H1 (cell line): ENCODE results near the gene OR5M3. TPM values are rescaled to one million over a fixed set of nuclear protein-coding genes. Genes with fewer than 3 reads are reported as not detected.

Experiments
- CTCF ChIA-PET: fragments of 300-600 bp; sonication (Branson Sonifier 250); formaldehyde crosslinking; loops from one replicate; lab custom pipeline; 2021; ENCODE audit not compliant: partially characterized antibody; lab: Charles Lee
- POLR2A ChIA-PET: fragments of 300-600 bp; sonication (Branson Sonifier 250); formaldehyde crosslinking; loops from one replicate; lab custom pipeline; 2021; ENCODE audit warnings: inconsistent platforms; ENCODE audit not compliant: partially characterized antibody; lab: Charles Lee
- DNase-seq, 2 experiments: peaks; one replicate each; pipeline versions ENCODE4 v3.0.0 to v3.0.0-alpha.2; 2010 to 2022; ENCODE audit warnings: low spot score in 2 of 2, low read depth in 1 of 2, mixed read lengths in 1 of 2
- FAIRE-seq: peaks from 2 replicates; lab custom pipeline; 2011; peaks lifted over from hg19 to GRCh38; lab: Jason Lieb, UNC
- H2AFZ ChIP-seq: 2 replicates; pipeline ENCODE4 v1.8.1; 2012; ENCODE audit warnings: low read length, inconsistent platforms
- H2AK5ac ChIP-seq: 2 replicates; pipeline ENCODE4 v1.6.1; 2013; ENCODE audit warnings: low read depth, low read length
- H2BK120ac ChIP-seq: replicated peaks from 2 replicates; pipeline ENCODE3; 2013; ENCODE audit warnings: low read depth, low read length, inconsistent platforms
- H2BK12ac ChIP-seq: 2 replicates; pipeline ENCODE4 v1.6.1; 2013; ENCODE audit warnings: low read depth, low read length
- H2BK15ac ChIP-seq: 2 replicates; pipeline ENCODE4 v1.6.1; 2013; ENCODE audit warnings: low read length
- H2BK20ac ChIP-seq: 2 replicates; pipeline ENCODE4 v1.6.1; 2013; ENCODE audit warnings: low read length
- H2BK5ac ChIP-seq: 2 replicates; pipeline ENCODE4 v1.6.1; 2013; ENCODE audit warnings: low read depth, low read length
- H3K14ac ChIP-seq: 2 replicates; pipeline ENCODE4 v1.6.1; 2013; ENCODE audit warnings: inconsistent platforms; ENCODE audit not compliant: insufficient read length
- H3K18ac ChIP-seq: 2 replicates; pipeline ENCODE4 v1.6.1; 2013; ENCODE audit warnings: low read length; ENCODE audit errors: extremely low read depth
- H3K23ac ChIP-seq: 2 replicates; pipeline ENCODE4 v1.6.1; 2013; ENCODE audit warnings: inconsistent platforms; ENCODE audit not compliant: insufficient read length
- H3K23me2 ChIP-seq: 2 replicates; pipeline ENCODE4 v1.6.1; 2013; ENCODE audit warnings: low read depth, low read length
- H3K27ac ChIP-seq: 2 replicates; pipeline ENCODE4 v1.6.1; 2011; ENCODE audit warnings: low read depth, low read length, inconsistent platforms
- H3K27me3 ChIP-seq, 4 experiments: replicated peaks in 1 of 4; 1 replicate in 1 of 4; 2 replicates in 3 of 4; pipeline versions ENCODE4 v1.6.1 to v1.8.1; 2011 to 2013; ENCODE audit warnings: low read length in 3 of 4, mild to moderate bottlenecking in 3 of 4, inconsistent platforms in 2 of 4, mixed read lengths in 2 of 4, moderate library complexity in 1 of 4; ENCODE audit not compliant: control insufficient read depth in 3 of 4, insufficient read depth in 3 of 4; ENCODE audit errors: extremely low read depth in 1 of 4
- H3K36me3 ChIP-seq, 4 experiments: 2 replicates each; pipeline versions ENCODE4 v1.6.1 to v1.8.1; 2011 to 2013; ENCODE audit warnings: mild to moderate bottlenecking in 4 of 4, low read length in 3 of 4, moderate library complexity in 2 of 4, control low read depth in 1 of 4, inconsistent platforms in 1 of 4; ENCODE audit not compliant: insufficient read depth in 4 of 4, control insufficient read depth in 2 of 4
- H3K4ac ChIP-seq: replicated peaks from 2 replicates; pipeline ENCODE3; 2013; ENCODE audit warnings: low read length, low read depth, mixed read lengths, inconsistent platforms; ENCODE audit not compliant: insufficient read length
- H3K4me1 ChIP-seq, 4 experiments: replicated peaks in 1 of 4; 1 replicate in 1 of 4; 2 replicates in 3 of 4; pipeline versions ENCODE4 v1.6.1 to v1.8.1; 2011 to 2013; ENCODE audit warnings: low read length in 3 of 4, inconsistent platforms in 2 of 4, mixed read lengths in 1 of 4; ENCODE audit not compliant: insufficient read depth in 4 of 4, control insufficient read depth in 3 of 4
- H3K4me2 ChIP-seq, 2 experiments: 2 replicates each; pipeline versions ENCODE4 v1.6.1 to v1.8.1; 2011 to 2013; ENCODE audit warnings: low read depth in 2 of 2, low read length in 2 of 2, control low read depth in 1 of 2, inconsistent platforms in 1 of 2, mild to moderate bottlenecking in 1 of 2; ENCODE audit not compliant: insufficient read depth in 1 of 2
- H3K4me3 ChIP-seq, 4 experiments: fragments of 200-600, 300-600 bp in 1 of 4; sonication (generic), shearing (Covaris generic), sonication (Bioruptor Twin) in 1 of 4; 2 replicates each; pipeline versions ENCODE4 v1.5.1 to v1.8.1; 2011 to 2016; ENCODE audit warnings: low read length in 4 of 4, low read depth in 3 of 4, control low read depth in 2 of 4, inconsistent platforms in 2 of 4, mild to moderate bottlenecking in 2 of 4, mixed read lengths in 1 of 4, moderate library complexity in 1 of 4; ENCODE audit not compliant: insufficient read depth in 2 of 4; ENCODE audit errors: extremely low read depth in 1 of 4
- H3K56ac ChIP-seq: replicated peaks from 2 replicates; pipeline ENCODE3; 2013; ENCODE audit warnings: low read depth, mild to moderate bottlenecking, mixed read lengths, low read length, inconsistent platforms; ENCODE audit not compliant: insufficient read length
- H3K79me1 ChIP-seq: 2 replicates; pipeline ENCODE4 v1.6.1; 2013; ENCODE audit warnings: low read depth, low read length, control low read depth
- H3K79me2 ChIP-seq, 2 experiments: 2 replicates each; pipeline versions ENCODE4 v1.6.1 to v1.8.1; 2012 to 2013; ENCODE audit warnings: low read length in 2 of 2, mild to moderate bottlenecking in 2 of 2, inconsistent platforms in 1 of 2; ENCODE audit not compliant: insufficient read depth in 2 of 2, control insufficient read depth in 1 of 2
- H3K9ac ChIP-seq, 4 experiments: replicated peaks in 1 of 4; 1 replicate in 1 of 4; 2 replicates in 3 of 4; pipeline versions ENCODE4 v1.6.1 to v1.8.1; 2011 to 2013; ENCODE audit warnings: low read depth in 3 of 4, low read length in 3 of 4, control low read depth in 2 of 4, mild to moderate bottlenecking in 2 of 4, moderate library complexity in 2 of 4, inconsistent platforms in 1 of 4; ENCODE audit errors: extremely low read depth in 1 of 4
- H3K9me3 ChIP-seq, 2 experiments: 2 replicates each; pipeline versions ENCODE4 v1.6.1 to v1.8.1; 2012 to 2013; ENCODE audit warnings: mild to moderate bottlenecking in 2 of 2, moderate library complexity in 2 of 2, control low read depth in 1 of 2, inconsistent platforms in 1 of 2, low read depth in 1 of 2, low read length in 1 of 2, mixed read lengths in 1 of 2; ENCODE audit not compliant: insufficient read depth in 2 of 2
- H4K20me1 ChIP-seq, 2 experiments: replicated peaks in 1 of 2; 2 replicates each; pipeline versions ENCODE3 to v1.8.1; 2011 to 2013; ENCODE audit warnings: inconsistent platforms in 2 of 2, low read length in 2 of 2, mild to moderate bottlenecking in 1 of 2; ENCODE audit not compliant: insufficient read depth in 2 of 2, control insufficient read depth in 1 of 2
- H4K5ac ChIP-seq: 2 replicates; pipeline ENCODE4 v1.6.1; 2013; ENCODE audit warnings: low read length, low read depth, mixed read lengths, inconsistent platforms; ENCODE audit not compliant: insufficient read length
- H4K8ac ChIP-seq: 2 replicates; pipeline ENCODE4 v1.8.0; 2013; ENCODE audit warnings: mild to moderate bottlenecking, moderate library complexity, low read length, inconsistent platforms; ENCODE audit not compliant: insufficient read depth; ENCODE audit errors: extremely low read depth
- H4K91ac ChIP-seq: replicated peaks from 2 replicates; pipeline ENCODE3; 2013; ENCODE audit warnings: low read length, mixed read lengths, inconsistent platforms; ENCODE audit not compliant: insufficient read length
- BCL11A ChIP-seq, 2 experiments: IDR thresholded peaks; one replicate each; pipeline ENCODE4 v1.6.1; 2011; ENCODE audit warnings: low read depth in 2 of 2, low read length in 2 of 2, mild to moderate bottlenecking in 2 of 2
- BRCA1 ChIP-seq: IDR thresholded peaks from 2 replicates; pipeline ENCODE4 v1.6.1; 2012; ENCODE audit warnings: low read depth, low read length, improper control_type of control experiment
- CBX5 ChIP-seq: fragments of 300-800, 300-1000 bp; sonication (generic); IDR thresholded peaks from 2 replicates; pipeline ENCODE4 v1.7.1; 2016; ENCODE audit warnings: antibody characterized with exemption, low read length, low read depth
- CHD1 ChIP-seq: IDR thresholded peaks from 2 replicates; pipeline ENCODE4 v1.6.1; 2012; ENCODE audit warnings: low read depth, low read length, improper control_type of control experiment
- CREB1 ChIP-seq: IDR thresholded peaks from 2 replicates; pipeline ENCODE4 v1.6.1; 2012; ENCODE audit warnings: inconsistent platforms
- JUN ChIP-seq: IDR thresholded peaks from 2 replicates; pipeline ENCODE4 v1.6.1; 2011; ENCODE audit warnings: low read depth, mild to moderate bottlenecking, improper control_type of control experiment, low read length
- JUND ChIP-seq: IDR thresholded peaks from 2 replicates; pipeline ENCODE4 v1.6.1; 2011; ENCODE audit warnings: mild to moderate bottlenecking, improper control_type of control experiment, low read length
- POLR2AphosphoS5 ChIP-seq: IDR thresholded peaks from 2 replicates; pipeline ENCODE4 v1.6.1; 2011; ENCODE audit warnings: low read depth, low read length
- RNF2 ChIP-seq: fragments of 200-900, 300-1000 bp; sonication (generic); IDR thresholded peaks from 2 replicates; pipeline ENCODE4 v1.7.1; 2016; ENCODE audit warnings: borderline replicate concordance, low read depth, mild to moderate bottlenecking, antibody characterized with exemption, low read length; ENCODE audit not compliant: poor library complexity, severe bottlenecking; ENCODE audit errors: missing control alignments
- RXRA ChIP-seq: IDR thresholded peaks from 2 replicates; pipeline ENCODE4 v1.6.1; 2011; ENCODE audit warnings: low read depth, mild to moderate bottlenecking, low read length, moderate library complexity; ENCODE audit not compliant: insufficient read depth
- SAP30 ChIP-seq: fragments of 300-600 bp; sonication (generic); IDR thresholded peaks from 2 replicates; pipeline ENCODE4 v1.7.1; 2012; ENCODE audit warnings: low read length, moderate library complexity, mild to moderate bottlenecking, inconsistent platforms; ENCODE audit not compliant: insufficient read depth, insufficient replicate concordance
- SP1 ChIP-seq: IDR thresholded peaks from 2 replicates; pipeline ENCODE4 v1.6.1; 2011; ENCODE audit warnings: low read depth, low read length
- SP2 ChIP-seq: IDR thresholded peaks from 2 replicates; pipeline ENCODE4 v1.6.1; 2012; ENCODE audit warnings: mild to moderate bottlenecking, low read length, inconsistent platforms
- ZNF274 ChIP-seq: IDR thresholded peaks from 2 replicates; pipeline ENCODE4 v1.7.0; 2012; ENCODE audit warnings: low read length, borderline replicate concordance; ENCODE audit errors: extremely low read depth
- WGBS, 2 experiments: shearing (Covaris generic) in 1 of 2; methylation state at CpG; one replicate each; pipeline versions ENCODE4 v1.1.6 to v1.1.7; 2013 to 2015; ENCODE audit warnings: low lambda C conversion rate in 2 of 2, mixed read lengths in 2 of 2, inconsistent platforms in 1 of 2, low coverage in 1 of 2, missing lambda C conversion rate in 1 of 2; ENCODE audit not compliant: insufficient replicate concordance in 2 of 2, insufficient coverage in 1 of 2, insufficient read length in 1 of 2; ENCODE audit errors: extremely low coverage in 1 of 2, missing lambda C conversion rate in 1 of 2; 5-methylcytosine and 5-hydroxymethylcytosine counted together
- polyA plus RNA-seq, 7 experiments: library from polyadenylated mRNA; depleted of rRNA in 3 of 7; stranded (reverse) in 5 of 7; unstranded in 2 of 7; fragments of >200 nt in 5 of 7; fragments of 200-250 nt in 2 of 7; gene quantifications; 1 replicate in 5 of 7; 2 replicates in 1 of 7; 4 replicates in 1 of 7; pipeline versions ENCODE4 v1.2.1 to v1.2.3, GENCODE V29; 2011 to 2013; ENCODE audit warnings: missing spikeins in 2 of 7, mixed read lengths in 2 of 7
- total RNA-seq: library from RNA; stranded (reverse); fragmentation: NEBNext Ultra II Directional; extraction: Animal tissue kit (Norgen Biotek cat#: 25700); gene quantifications from 2 replicates; pipeline ENCODE4 v1.2.1, GENCODE V29; 2021
- TF ChIP-seq, protein P1 (sequence below): IDR thresholded peaks from 2 replicates; pipeline ENCODE4 v1.6.1; 2012; ENCODE audit warnings: inconsistent platforms

The OR5M3 gene
- total and polyA plus RNA-seq, 2 of the 8 experiments (the other 6 are each of a cell fraction or from before 2014, with no cell fraction given), result not detected

DNA sequence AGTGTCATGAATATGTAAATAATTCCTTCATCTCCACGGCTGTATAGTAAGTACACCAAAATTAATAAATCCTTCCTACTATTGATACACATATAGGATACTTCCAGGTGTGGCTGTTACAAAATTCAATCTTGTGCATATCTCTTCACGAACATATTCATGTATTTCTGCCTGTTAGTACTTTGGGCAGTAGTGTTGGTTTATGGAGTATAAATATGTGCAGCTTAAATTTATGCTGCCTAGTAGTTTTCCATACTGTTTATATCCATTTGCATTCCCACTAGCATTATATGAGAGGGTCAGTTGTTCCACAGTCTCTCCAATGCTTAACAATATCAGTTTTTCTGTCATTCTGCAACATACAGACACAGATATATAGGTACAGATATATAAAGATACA lies 22.0 kb upstream of the OR5M3 start:
- Histone ChIP-seq H2BK5ac (no peak overlapping the region), H3K27me3 (no peaks in the 10 kb centered on the region), H3K56ac (no peak overlapping the region), H2AK5ac (no peak overlapping the region), H3K4me3 (no peak overlapping the region), H2BK15ac (no peak overlapping the region), H3K4ac (no peak overlapping the region), H4K20me1 (no peaks in the 10 kb centered on the region), H3K79me1 (no peaks in the 10 kb centered on the region), H3K23ac (no peak overlapping the region), H4K5ac (no peak overlapping the region), H4K8ac (no peak overlapping the region), H2BK12ac (no peak overlapping the region), H4K91ac (no peak overlapping the region), H3K4me1 (no peaks in the 10 kb centered on the region), H2BK120ac (no peak overlapping the region), H3K23me2 (no peaks in the 10 kb centered on the region), H2AFZ (no peak overlapping the region), H3K14ac (no peak overlapping the region), H3K36me3 (peaks cover 0 to 2% (median 0%) of the 10 kb centered on the region in 4 experiments; a peak in 1 of 8 replicates), H3K18ac (no peak overlapping the region), H3K9ac (no peak overlapping the region), H3K27ac (no peak overlapping the region), H2BK20ac (no peak overlapping the region), H3K79me2 (no peaks in the 10 kb centered on the region), H3K9me3 (peaks cover 0 to 10% of the 10 kb centered on the region in 2 experiments; a peak in 2 of 4 replicates), H3K4me2 (no peak overlapping the region)
- POLR2A ChIA-PET, result no interaction called here
- FAIRE-seq (no peak), DNase-seq (no peak)
- CTCF ChIA-PET, result no interaction called here
- WGBS, 2 experiments, result 93% methylated on average over 2 of the region's 2 CpGs; no CpG with 5 or more reads in 1 of the 2 experiments
- TF ChIP-seq SP2 (no peak), RNF2 (no peak), SP1 (no peak), CBX5 (no peak), BCL11A (IDR thresholded peaks at IDR 0.05; ENCODE audit: low read depth in 2 of 2, low read length in 2 of 2) (no peak), JUN (no peak), POLR2AphosphoS5 (no peak), ZNF274 (no peak), SAP30 (no peak), CHD1 (no peak), RXRA (no peak), JUND (no peak), BRCA1 (no peak), CREB1 (no peak)
- TF ChIP-seq, protein P1, sequence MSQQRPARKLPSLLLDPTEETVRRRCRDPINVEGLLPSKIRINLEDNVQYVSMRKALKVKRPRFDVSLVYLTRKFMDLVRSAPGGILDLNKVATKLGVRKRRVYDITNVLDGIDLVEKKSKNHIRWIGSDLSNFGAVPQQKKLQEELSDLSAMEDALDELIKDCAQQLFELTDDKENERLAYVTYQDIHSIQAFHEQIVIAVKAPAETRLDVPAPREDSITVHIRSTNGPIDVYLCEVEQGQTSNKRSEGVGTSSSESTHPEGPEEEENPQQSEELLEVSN, result no peak
